HCT116 (cell line): ENCODE data around the gene LCMT2. TPM values are rescaled to one million over a fixed set of nuclear protein-coding genes. Genes with fewer than 3 reads are reported as not detected.

ENCODE experiments used
- total RNA-seq: library from RNA; stranded (reverse); gene quantifications from one replicate; pipeline ENCODE4 v1.2.1, GENCODE V29; 2021; ENCODE audit not compliant: unreplicated experiment

Gene LCMT2
- total RNA-seq, 1 experiment from 2014 or later, result 4.7 TPM

Other genes with a start within 250 kb of the LCMT2 start
- gene UBR1, start 224.5 kb downstream of the LCMT2 start, total RNA-seq, result 17.9 TPM
- 8.8 TPM for gene TMEM62, start 197.0 kb downstream of the LCMT2 start, total RNA-seq
- 39.8 TPM for gene CCNDBP1, start 145.2 kb downstream of the LCMT2 start, total RNA-seq
- gene EPB42, start 109.6 kb downstream of the LCMT2 start, total RNA-seq, result not detected
- gene TGM5, start 63.6 kb downstream of the LCMT2 start, total RNA-seq, result not detected
- gene TGM7, start 28.3 kb downstream of the LCMT2 start, total RNA-seq, result not detected
- gene ZSCAN29, start 40.5 kb upstream of the LCMT2 start, total RNA-seq, result 27.3 TPM
- gene TUBGCP4, start 40.5 kb upstream of the LCMT2 start, total RNA-seq, result 38.6 TPM
- gene TP53BP1, start 162.6 kb upstream of the LCMT2 start, total RNA-seq, result 54.1 TPM
- 1.9 TPM for gene MAP1A, start 187.0 kb upstream of the LCMT2 start, total RNA-seq